Limb (tissue), 2 donors: Measurements from ENCODE around the gene CXADR.
"Not testable (repeated sequence)": the region's sequence is repeated elsewhere in the genome, so short reads cannot be mapped to it uniquely, and the experiment has no call there.

Experiments
- DNase-seq, 2 donors: peaks; one replicate each; pipeline ENCODE4 v3.0.0-alpha.2; 2016; ENCODE audit errors: extremely low spot score in 2 of 2

The CXADR gene

GRCh38 chr21:17512253-17513213 is at the start of gene CXADR:
TSS of gene CXADR (plus strand) at chr21:17513043. CDS start at chr21:17513130, 87 bp downstream.
- DNase-seq = peak; percentile 27 to 89

- DNase-seq = no peak
Measured at GRCh38 chr21:17466166-17466565, 46.7 kb upstream of the CXADR start.

- no peak for DNase-seq
Measured at GRCh38 chr21:17467392-17467791, 45.5 kb upstream of the CXADR start.

- no peak for DNase-seq
Measured at GRCh38 chr21:17467829-17468228, 45.0 kb upstream of the CXADR start.

GRCh38 chr21:17468698-17469097 is 44.1 kb upstream of the CXADR start:
- DNase-seq = no peak

GRCh38 chr21:17469727-17470126 is 43.1 kb upstream of the CXADR start:
- no peak for DNase-seq

GRCh38 chr21:17472182-17472581 is 40.7 kb upstream of the CXADR start:
- no peak for DNase-seq

- DNase-seq = no peak
Measured at GRCh38 chr21:17472592-17473271, 40.1 kb upstream of the CXADR start.

GRCh38 chr21:17476006-17476405 is 36.8 kb upstream of the CXADR start:
- DNase-seq = no peak

- not testable (repeated sequence) for DNase-seq
Measured at GRCh38 chr21:17478156-17478555, 34.7 kb upstream of the CXADR start.

GRCh38 chr21:17479606-17480005 is 33.2 kb upstream of the CXADR start:
- no peak for DNase-seq

- DNase-seq = no peak
Measured at GRCh38 chr21:17482928-17483327, 29.9 kb upstream of the CXADR start.

- DNase-seq = no peak
Measured at GRCh38 chr21:17488620-17489019, 24.2 kb upstream of the CXADR start.

GRCh38 chr21:17489565-17489964 is 23.3 kb upstream of the CXADR start:
- DNase-seq = not testable (repeated sequence)

- no peak for DNase-seq
Measured at GRCh38 chr21:17491716-17492414, 21.0 kb upstream of the CXADR start.

- DNase-seq = no peak
Measured at GRCh38 chr21:17492415-17493168, 20.3 kb upstream of the CXADR start.

GRCh38 chr21:17494051-17494450 is 18.8 kb upstream of the CXADR start:
- DNase-seq = no peak

GRCh38 chr21:17495680-17496079 is 17.2 kb upstream of the CXADR start:
- DNase-seq = no peak

- DNase-seq = no peak
Measured at GRCh38 chr21:17497316-17497715, 15.5 kb upstream of the CXADR start.

- DNase-seq = no peak
Measured at GRCh38 chr21:17498586-17498985, 14.3 kb upstream of the CXADR start.
